ENCODE data around the gene NRG3. TPM values are rescaled to one million over a fixed set of nuclear protein-coding genes. Genes with fewer than 3 reads are reported as not detected.
"Not testable (repeated sequence)": the region's sequence is repeated elsewhere in the genome, so short reads cannot be mapped to it uniquely, and the experiment has no call there.

Gene NRG3
- total and polyA plus RNA-seq, 2 of the 8 experiments (the other 6 are each of a cell fraction or from before 2014, with no cell fraction given) = 4.2 to 5.0 TPM

- H3K4me2 ChIP-seq (ENCODE audit: insufficient read depth in 1 of 2, low read depth in 2 of 2, low read length in 2 of 2); H3K14ac ChIP-seq (ENCODE audit: insufficient read length); H3K27me3 ChIP-seq (replicated peaks in 1 of 4; ENCODE audit: control insufficient read depth in 3 of 4, extremely low read depth in 1 of 4, insufficient read depth in 3 of 4, low read length in 3 of 4); H3K79me1 ChIP-seq (ENCODE audit: low read depth, low read length); H2BK5ac ChIP-seq (ENCODE audit: low read depth, low read length); H3K9me3 ChIP-seq (ENCODE audit: insufficient read depth in 2 of 2, low read depth in 1 of 2, low read length in 1 of 2); H3K36me3 ChIP-seq (ENCODE audit: control insufficient read depth in 2 of 4, insufficient read depth in 4 of 4, low read length in 3 of 4); H3K79me2 ChIP-seq (ENCODE audit: control insufficient read depth in 1 of 2, insufficient read depth in 2 of 2, low read length in 2 of 2); H4K8ac ChIP-seq (ENCODE audit: extremely low read depth, insufficient read depth, low read length); H3K27ac ChIP-seq (ENCODE audit: low read depth, low read length); H2BK120ac ChIP-seq (replicated peaks; ENCODE audit: low read depth, low read length); H3K23ac ChIP-seq (ENCODE audit: insufficient read length); H3K18ac ChIP-seq (ENCODE audit: extremely low read depth, low read length); H3K4me3 ChIP-seq (ENCODE audit: extremely low read depth in 1 of 4, insufficient read depth in 2 of 4, low read depth in 3 of 4, low read length in 4 of 4); POLR2A ChIA-PET (ENCODE audit: partially characterized antibody); H2AK5ac ChIP-seq (ENCODE audit: low read depth, low read length); H3K9ac ChIP-seq (replicated peaks in 1 of 4; ENCODE audit: extremely low read depth in 1 of 4, low read depth in 3 of 4, low read length in 3 of 4); H2BK20ac ChIP-seq (ENCODE audit: low read length); H2BK12ac ChIP-seq (ENCODE audit: low read depth, low read length); H2AFZ ChIP-seq (ENCODE audit: low read length); H4K20me1 ChIP-seq (replicated peaks in 1 of 2; ENCODE audit: control insufficient read depth in 1 of 2, insufficient read depth in 2 of 2, low read length in 2 of 2); H4K91ac ChIP-seq (replicated peaks; ENCODE audit: insufficient read length, low read length); H3K23me2 ChIP-seq (ENCODE audit: low read depth, low read length); H2BK15ac ChIP-seq (ENCODE audit: low read length); FAIRE-seq; H3K56ac ChIP-seq (replicated peaks; ENCODE audit: insufficient read length, low read depth, low read length); H3K4ac ChIP-seq (replicated peaks; ENCODE audit: insufficient read length, low read depth, low read length); DNase-seq (ENCODE audit: low read depth in 1 of 2, low spot score in 2 of 2); H4K5ac ChIP-seq (ENCODE audit: insufficient read length, low read depth, low read length): not testable (repeated sequence)
- CTCF ChIA-PET (ENCODE audit: partially characterized antibody) = interaction anchor here (1.5 kb wide), 1 partner anchor 9 kb away, joined by 5 read pairs; no protein-coding TSS in a partner anchor
- peaks cover 2 to 14% (median 9%) of the 10 kb centered on the region in 4 experiments; a peak in 5 of 7 replicates for H3K4me1 ChIP-seq (replicated peaks in 1 of 4; ENCODE audit: control insufficient read depth in 3 of 4, insufficient read depth in 4 of 4, low read length in 3 of 4)
- WGBS, 2 experiments (ENCODE audit: extremely low coverage in 1 of 2, insufficient coverage in 1 of 2, insufficient read length in 1 of 2, insufficient replicate concordance in 2 of 2, low coverage in 1 of 2, low lambda C conversion rate in 2 of 2, missing lambda C conversion rate in 1 of 2) = 88% methylated on average over 7 of the region's 7 CpGs; no CpG with 5 or more reads in 1 of the 2 experiments
These were observed 1085.5 kb downstream of the NRG3 start for GRCh38 chr10:82960421-82961060.
